ENCODE results near the gene USP9X. TPM values are rescaled to one million over a fixed set of nuclear protein-coding genes. Genes with fewer than 3 reads are reported as not detected.
"Not testable (repeated sequence)": the region's sequence is repeated elsewhere in the genome, so short reads cannot be mapped to it uniquely, and the experiment has no call there.

Gene USP9X
- 10 to 100 TPM; 69.1 to 86.2 TPM for total RNA-seq
- total RNA-seq: 240 to 358 reads per million in 2 donors

- Mint-ChIP-seq H3K36me3 (ENCODE audit: low read depth) (no peaks in the 10 kb centered on the region), H3K4me1 (peaks cover 14% of the 10 kb centered on the region)
- peak; percentile 73 for ATAC-seq
Observed at GRCh38 chrX:41084893-41085511, at the start of gene USP9X. USP9X (plus strand) TSS chrX:41085445; CDS start chrX:41123629, 38,184 bp downstream.

GRCh38 chrX:41035582-41035981 lies 49.7 kb upstream of the USP9X start:
- Mint-ChIP-seq H3K4me3 (no peak overlapping the region), H3K27me3 (no peaks in the 10 kb centered on the region), H3K27ac (no peak overlapping the region), H3K4me1 (no peaks in the 10 kb centered on the region), H3K36me3 (ENCODE audit: low read depth) (no peaks in the 10 kb centered on the region)
- ATAC-seq (no peak), DNase-seq (no peak)
- no peaks in the 10 kb centered on the region for H3K9me3 ChIP-seq (ENCODE audit: control insufficient read depth, low read length, poor library complexity, severe bottlenecking)

More at GRCh38 chrX:41084893-41085511, at the start of gene USP9X:
- H3K4me3 Mint-ChIP-seq: peak within 1 kb of the TSS; percentile 92
- no peaks in the 10 kb centered on the region for H3K27me3 Mint-ChIP-seq
- peak; percentile 73 to 84 (median 75) for DNase-seq
- no peaks in the 10 kb centered on the region for H3K9me3 ChIP-seq (ENCODE audit: control insufficient read depth, low read length, poor library complexity, severe bottlenecking)
- peak within 1 kb of the TSS; percentile 94 for H3K27ac Mint-ChIP-seq

- Mint-ChIP-seq H3K27me3 (no peaks in the 10 kb centered on the region), H3K36me3 (ENCODE audit: low read depth) (no peaks in the 10 kb centered on the region), H3K4me3 (no peak overlapping the region), H3K4me1 (no peaks in the 10 kb centered on the region), H3K27ac (no peak overlapping the region)
- H3K9me3 ChIP-seq (ENCODE audit: control insufficient read depth, low read length, poor library complexity, severe bottlenecking): no peaks in the 10 kb centered on the region
- ATAC-seq (no peak), DNase-seq (no peak)
Observed at GRCh38 chrX:41036668-41037326, 48.4 kb upstream of the USP9X start.

GRCh38 chrX:41043196-41043595 lies 42.0 kb upstream of the USP9X start:
- H3K4me1 Mint-ChIP-seq: no peaks in the 10 kb centered on the region
- no peak for ATAC-seq
- H3K27me3 Mint-ChIP-seq: no peaks in the 10 kb centered on the region
- no peak overlapping the region for H3K27ac Mint-ChIP-seq
- no peaks in the 10 kb centered on the region for H3K9me3 ChIP-seq (ENCODE audit: control insufficient read depth, low read length, poor library complexity, severe bottlenecking)
- no peaks in the 10 kb centered on the region for H3K36me3 Mint-ChIP-seq (ENCODE audit: low read depth)
- no peak overlapping the region for H3K4me3 Mint-ChIP-seq
- no peak for DNase-seq

- no peak overlapping the region for H3K27ac Mint-ChIP-seq
- H3K36me3 Mint-ChIP-seq (ENCODE audit: low read depth): no peaks in the 10 kb centered on the region
- no peaks in the 10 kb centered on the region for H3K27me3 Mint-ChIP-seq
- DNase-seq (no peak), ATAC-seq (no peak)
- no peaks in the 10 kb centered on the region for H3K4me1 Mint-ChIP-seq
- H3K4me3 Mint-ChIP-seq: no peak overlapping the region
- no peaks in the 10 kb centered on the region for H3K9me3 ChIP-seq (ENCODE audit: control insufficient read depth, low read length, poor library complexity, severe bottlenecking)
Observed at GRCh38 chrX:41043674-41044345, 41.4 kb upstream of the USP9X start.

- Mint-ChIP-seq H3K36me3 (ENCODE audit: low read depth) (no peaks in the 10 kb centered on the region), H3K4me3 (no peak overlapping the region), H3K27ac (no peak overlapping the region), H3K27me3 (no peaks in the 10 kb centered on the region), H3K4me1 (no peaks in the 10 kb centered on the region)
- ATAC-seq: no peak
- no peaks in the 10 kb centered on the region for H3K9me3 ChIP-seq (ENCODE audit: control insufficient read depth, low read length, poor library complexity, severe bottlenecking)
- no peak for DNase-seq
Observed at GRCh38 chrX:41045960-41046567, 39.2 kb upstream of the USP9X start.

GRCh38 chrX:41047878-41048534 lies 37.2 kb upstream of the USP9X start:
- DNase-seq (no peak), ATAC-seq (no peak)
- Mint-ChIP-seq H3K4me3 (no peak overlapping the region), H3K36me3 (ENCODE audit: low read depth) (no peaks in the 10 kb centered on the region), H3K4me1 (no peaks in the 10 kb centered on the region), H3K27ac (no peak overlapping the region), H3K27me3 (no peaks in the 10 kb centered on the region)
- no peaks in the 10 kb centered on the region for H3K9me3 ChIP-seq (ENCODE audit: control insufficient read depth, low read length, poor library complexity, severe bottlenecking)

GRCh38 chrX:41050359-41050758 lies 34.9 kb upstream of the USP9X start:
- no peaks in the 10 kb centered on the region for H3K9me3 ChIP-seq (ENCODE audit: control insufficient read depth, low read length, poor library complexity, severe bottlenecking)
- no peaks in the 10 kb centered on the region for H3K27me3 Mint-ChIP-seq
- ATAC-seq (no peak), DNase-seq (no peak)
- H3K36me3 Mint-ChIP-seq (ENCODE audit: low read depth): no peaks in the 10 kb centered on the region
- H3K27ac Mint-ChIP-seq: no peak overlapping the region
- no peak overlapping the region for H3K4me3 Mint-ChIP-seq
- H3K4me1 Mint-ChIP-seq: no peaks in the 10 kb centered on the region

GRCh38 chrX:41051288-41051687 lies 34.0 kb upstream of the USP9X start:
- ATAC-seq (no peak), DNase-seq (no peak)
- no peaks in the 10 kb centered on the region for H3K9me3 ChIP-seq (ENCODE audit: control insufficient read depth, low read length, poor library complexity, severe bottlenecking)
- H3K27ac Mint-ChIP-seq: no peak overlapping the region
- no peaks in the 10 kb centered on the region for H3K27me3 Mint-ChIP-seq
- no peaks in the 10 kb centered on the region for H3K4me1 Mint-ChIP-seq
- no peak overlapping the region for H3K4me3 Mint-ChIP-seq
- no peaks in the 10 kb centered on the region for H3K36me3 Mint-ChIP-seq (ENCODE audit: low read depth)

- H3K9me3 ChIP-seq (ENCODE audit: control insufficient read depth, low read length, poor library complexity, severe bottlenecking): no peaks in the 10 kb centered on the region
- Mint-ChIP-seq H3K4me3 (no peak overlapping the region), H3K36me3 (ENCODE audit: low read depth) (no peaks in the 10 kb centered on the region), H3K27ac (no peak overlapping the region), H3K4me1 (no peaks in the 10 kb centered on the region), H3K27me3 (no peaks in the 10 kb centered on the region)
- DNase-seq: no peak
- ATAC-seq: no peak
Observed at GRCh38 chrX:41055740-41056139, 29.5 kb upstream of the USP9X start.

- not testable (repeated sequence) for H3K4me1 Mint-ChIP-seq; DNase-seq; H3K9me3 ChIP-seq (ENCODE audit: control insufficient read depth, low read length, poor library complexity, severe bottlenecking); ATAC-seq; H3K36me3 Mint-ChIP-seq (ENCODE audit: low read depth); H3K27ac Mint-ChIP-seq; H3K27me3 Mint-ChIP-seq; H3K4me3 Mint-ChIP-seq
Observed at GRCh38 chrX:41063276-41063675, 22.0 kb upstream of the USP9X start.

GRCh38 chrX:41064018-41064417 lies 21.2 kb upstream of the USP9X start:
- H3K36me3 Mint-ChIP-seq (ENCODE audit: low read depth): no peaks in the 10 kb centered on the region
- no peak overlapping the region for H3K4me3 Mint-ChIP-seq
- H3K9me3 ChIP-seq (ENCODE audit: control insufficient read depth, low read length, poor library complexity, severe bottlenecking): no peaks in the 10 kb centered on the region
- ATAC-seq (no peak), DNase-seq (no peak)
- no peak overlapping the region for H3K27ac Mint-ChIP-seq
- H3K27me3 Mint-ChIP-seq: no peaks in the 10 kb centered on the region
- peaks cover 3% of the 10 kb centered on the region for H3K4me1 Mint-ChIP-seq

- DNase-seq: no peak
- no peak overlapping the region for H3K27ac Mint-ChIP-seq
- peaks cover 7% of the 10 kb centered on the region for H3K4me1 Mint-ChIP-seq
- no peaks in the 10 kb centered on the region for H3K36me3 Mint-ChIP-seq (ENCODE audit: low read depth)
- H3K9me3 ChIP-seq (ENCODE audit: control insufficient read depth, low read length, poor library complexity, severe bottlenecking): no peaks in the 10 kb centered on the region
- no peaks in the 10 kb centered on the region for H3K27me3 Mint-ChIP-seq
- H3K4me3 Mint-ChIP-seq: no peak overlapping the region
- no peak for ATAC-seq
Observed at GRCh38 chrX:41066391-41066790, 18.9 kb upstream of the USP9X start.

Measured in T-helper 17 cell (primary cell).